Central memory CD4-positive, alpha-beta T cell (primary cell): ENCODE results near the gene GCNT4.
"Not testable (repeated sequence)": the region's sequence is repeated elsewhere in the genome, so short reads cannot be mapped to it uniquely, and the experiment has no call there.

Experiments used
- DNase-seq: peaks from one replicate; pipeline ENCODE4 v3.0.0; 2022
- total RNA-seq, 3 experiments: gene quantifications; one replicate each; lab custom pipeline; 2026; lab: John Stamatoyannopoulos, UW

GCNT4 gene, protein sequence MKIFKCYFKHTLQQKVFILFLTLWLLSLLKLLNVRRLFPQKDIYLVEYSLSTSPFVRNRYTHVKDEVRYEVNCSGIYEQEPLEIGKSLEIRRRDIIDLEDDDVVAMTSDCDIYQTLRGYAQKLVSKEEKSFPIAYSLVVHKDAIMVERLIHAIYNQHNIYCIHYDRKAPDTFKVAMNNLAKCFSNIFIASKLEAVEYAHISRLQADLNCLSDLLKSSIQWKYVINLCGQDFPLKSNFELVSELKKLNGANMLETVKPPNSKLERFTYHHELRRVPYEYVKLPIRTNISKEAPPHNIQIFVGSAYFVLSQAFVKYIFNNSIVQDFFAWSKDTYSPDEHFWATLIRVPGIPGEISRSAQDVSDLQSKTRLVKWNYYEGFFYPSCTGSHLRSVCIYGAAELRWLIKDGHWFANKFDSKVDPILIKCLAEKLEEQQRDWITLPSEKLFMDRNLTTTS
- total RNA-seq: 10.5 to 127 (median 81.2) reads per million in 3 experiments

GRCh38 chr5:75052192-75053053 is at the start of gene GCNT4:
Gene GCNT4 (minus strand): TSS chr5:75052558. CDS start chr5:75030037, 22,521 bp downstream.
- DNase-seq: peak; percentile 30

DNA sequence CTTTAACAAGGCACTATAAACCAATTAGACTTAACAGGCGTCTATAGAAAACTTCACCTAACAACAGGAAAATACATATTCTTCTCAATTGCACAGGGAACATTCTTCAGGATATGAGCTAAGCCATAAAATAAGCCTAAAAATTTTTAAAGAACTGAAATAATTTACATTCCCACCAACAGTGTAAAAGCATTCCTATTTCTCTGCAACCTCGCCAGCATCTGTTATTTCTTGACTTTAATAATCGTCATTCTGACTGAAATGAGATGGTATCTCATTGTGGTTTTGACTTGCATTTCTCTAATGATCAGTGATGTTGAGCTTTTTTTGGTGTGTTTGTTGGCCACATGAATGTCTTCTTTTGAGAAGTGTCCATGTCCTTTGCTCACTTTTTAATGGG is 43.6 kb upstream of the GCNT4 start:
- DNase-seq: not testable (repeated sequence)

DNA sequence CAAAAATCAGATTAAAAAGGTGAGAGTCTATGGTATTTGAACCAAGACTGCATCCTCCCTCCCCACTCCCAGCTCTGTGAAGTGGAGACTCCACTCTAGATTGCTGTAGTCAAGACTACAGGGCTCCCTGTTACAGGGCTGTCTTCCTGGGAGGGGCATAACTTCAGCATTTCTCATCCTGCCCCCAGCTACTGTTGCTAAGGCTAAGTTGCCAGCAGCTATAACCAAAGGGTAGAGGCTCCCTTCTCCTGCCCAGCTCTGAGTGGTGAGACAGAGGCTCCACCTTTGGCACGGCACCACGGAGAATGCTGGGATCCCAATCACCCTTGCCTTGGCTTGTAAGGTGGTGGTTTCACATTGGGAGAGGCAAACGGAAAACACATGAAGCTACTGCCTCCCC is 39.2 kb upstream of the GCNT4 start:
- no peak for DNase-seq

DNA sequence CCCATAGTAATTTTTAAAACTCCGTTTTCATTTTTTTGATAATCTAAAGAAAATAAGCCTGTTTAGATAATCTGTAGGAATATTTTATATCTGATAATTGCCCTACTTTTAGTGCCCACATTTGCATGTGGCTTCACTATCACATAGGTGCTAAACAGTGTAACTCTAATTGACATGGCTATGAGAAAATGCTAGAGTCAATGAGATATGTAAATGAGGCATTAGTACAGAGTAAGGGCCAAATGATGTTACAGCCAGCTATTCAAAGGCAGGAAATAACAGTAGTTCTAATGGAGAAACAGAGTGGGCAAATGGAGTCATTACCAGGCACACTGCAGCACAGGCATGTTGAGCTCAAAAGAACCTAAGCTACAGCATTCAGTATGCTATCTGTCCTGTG is 37.3 kb upstream of the GCNT4 start:
- DNase-seq: no peak

DNA sequence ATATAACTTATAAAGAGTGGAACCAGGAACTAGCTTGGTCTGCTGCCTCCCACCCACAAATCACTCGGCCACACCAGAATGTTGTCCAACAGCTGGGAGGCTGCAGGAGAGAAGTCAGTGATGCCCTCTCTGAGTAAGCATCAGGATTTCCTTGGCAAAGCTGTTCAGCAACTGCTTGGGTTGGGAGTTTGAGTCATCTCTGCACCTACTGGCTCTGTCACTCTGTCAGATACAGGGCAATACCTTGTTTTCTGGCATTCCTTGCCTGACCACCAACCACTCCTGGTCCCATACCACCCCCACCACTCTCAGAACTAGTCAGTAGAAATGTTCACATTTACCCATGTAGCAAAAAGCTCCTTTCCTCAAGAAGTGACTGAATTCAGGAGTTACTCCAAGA is 36.8 kb upstream of the GCNT4 start:
- no peak for DNase-seq

DNA sequence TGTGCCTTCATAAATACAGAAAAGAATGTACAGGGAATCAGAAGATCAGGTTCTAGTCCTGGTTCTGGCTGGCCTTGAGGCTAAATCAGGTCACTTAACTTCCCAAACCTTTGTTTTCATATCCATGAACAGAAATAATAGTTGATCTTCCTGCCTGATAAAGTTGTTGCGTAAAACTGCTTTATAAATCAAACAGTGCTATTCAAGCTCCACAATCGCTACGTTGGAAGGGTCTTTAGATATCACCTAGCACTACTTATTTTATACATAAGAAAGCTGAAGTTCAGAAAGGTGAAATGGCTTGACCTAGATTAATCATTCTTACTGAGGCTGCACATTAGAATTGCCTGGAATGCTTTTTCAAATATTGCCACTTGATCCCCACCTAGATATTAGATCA is 36.3 kb upstream of the GCNT4 start:
- no peak for DNase-seq

DNA sequence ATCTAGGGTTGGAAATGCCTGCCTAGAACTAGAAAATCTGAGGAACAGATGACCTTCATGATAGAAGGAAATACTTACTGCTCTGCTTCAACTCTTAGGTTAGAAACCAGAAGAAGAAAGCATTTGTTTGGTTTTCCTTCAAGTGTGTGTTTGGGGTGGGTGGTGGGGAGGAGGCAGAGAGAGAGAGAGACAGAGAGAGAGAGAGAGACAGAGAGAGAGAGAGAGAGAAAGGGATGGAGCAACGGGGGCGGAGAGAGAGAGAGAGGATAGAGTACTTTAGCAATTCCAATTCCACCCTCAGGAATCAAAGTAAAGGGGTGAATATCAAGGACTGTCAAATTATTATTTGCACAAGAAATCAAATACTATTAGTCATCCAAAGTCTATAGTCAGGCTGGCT is 29.2 kb upstream of the GCNT4 start:
- DNase-seq: no peak

GRCh38 chr5:75079346-75079745 is 27.0 kb upstream of the GCNT4 start:
- DNase-seq: not testable (repeated sequence)

DNA sequence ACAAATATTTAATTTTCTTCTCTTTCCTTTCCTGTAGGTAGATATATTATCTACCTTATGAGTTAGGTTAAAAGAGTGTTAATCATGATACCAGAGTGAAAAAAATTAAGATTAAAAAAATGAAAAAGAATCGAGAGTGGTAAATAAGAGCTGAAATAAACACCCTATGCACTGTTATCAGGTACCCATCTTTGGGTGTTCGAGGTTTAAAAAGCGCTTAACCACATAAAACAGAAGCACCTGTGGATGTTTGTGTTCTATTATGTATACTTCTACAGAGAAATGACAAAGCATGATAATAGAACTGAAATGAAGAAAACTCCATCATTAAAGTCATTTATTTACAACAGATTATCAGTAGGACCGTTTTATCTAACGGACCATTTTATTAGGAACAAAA is 25.7 kb upstream of the GCNT4 start:
- peak; percentile 65 for DNase-seq

GRCh38 chr5:75072061-75072460 is 19.7 kb upstream of the GCNT4 start:
- DNase-seq: no peak

- DNase-seq: no peak
Measured at GRCh38 chr5:75071100-75071499, 18.7 kb upstream of the GCNT4 start.

DNA sequence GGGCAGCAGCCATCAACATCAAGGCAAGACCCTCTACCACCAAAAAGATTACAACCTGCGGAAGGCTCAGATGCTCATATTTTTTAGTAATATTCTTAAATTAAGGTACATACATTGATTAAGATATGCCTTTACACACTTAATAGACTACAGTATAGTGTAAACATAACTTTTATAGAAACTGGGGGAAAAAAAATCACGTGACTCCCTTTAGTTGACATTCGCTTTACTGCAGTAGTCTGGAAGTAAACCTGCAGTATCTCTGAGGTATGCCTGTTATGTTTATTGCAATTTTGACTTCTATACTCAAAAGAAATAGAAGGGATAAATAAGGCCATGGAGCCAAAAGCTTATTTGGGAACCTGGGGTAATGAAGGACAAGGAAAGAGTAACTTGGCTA is 15.1 kb upstream of the GCNT4 start:
- no peak for DNase-seq

DNA sequence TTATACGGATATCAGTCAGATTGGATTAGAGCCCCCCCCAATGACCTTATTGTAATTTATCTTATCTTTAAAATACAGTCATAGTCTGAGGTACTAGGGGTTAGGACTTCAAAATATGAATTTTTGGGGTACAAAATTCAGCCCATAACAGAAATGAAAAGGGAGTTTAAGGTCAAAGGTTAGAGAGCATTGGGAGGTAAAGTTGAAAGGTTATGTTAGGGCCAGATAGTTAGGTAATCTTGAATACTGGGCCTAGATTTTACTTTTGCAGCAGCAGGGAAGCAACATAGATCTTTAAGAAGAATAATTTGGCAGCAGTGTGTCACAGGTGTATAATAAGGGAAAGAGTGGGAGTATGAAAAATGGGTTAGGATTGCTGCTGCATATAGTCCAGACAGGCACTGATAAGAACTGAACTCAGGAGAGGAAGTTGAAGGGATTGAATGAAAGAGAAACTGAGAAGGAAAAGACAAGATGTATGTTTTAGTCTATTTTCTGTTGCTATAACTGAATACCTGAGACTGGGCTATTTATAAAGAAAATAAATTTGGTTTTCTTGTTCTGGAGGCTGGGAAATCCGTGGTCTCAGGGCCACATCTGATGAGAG is 10.7 kb upstream of the GCNT4 start:
- DNase-seq: no peak

- peak; percentile 81 for DNase-seq
Measured at GRCh38 chr5:75059912-75060545, 7.7 kb upstream of the GCNT4 start.

- DNase-seq: no peak
Measured at GRCh38 chr5:75058986-75059535, 6.7 kb upstream of the GCNT4 start.

DNA sequence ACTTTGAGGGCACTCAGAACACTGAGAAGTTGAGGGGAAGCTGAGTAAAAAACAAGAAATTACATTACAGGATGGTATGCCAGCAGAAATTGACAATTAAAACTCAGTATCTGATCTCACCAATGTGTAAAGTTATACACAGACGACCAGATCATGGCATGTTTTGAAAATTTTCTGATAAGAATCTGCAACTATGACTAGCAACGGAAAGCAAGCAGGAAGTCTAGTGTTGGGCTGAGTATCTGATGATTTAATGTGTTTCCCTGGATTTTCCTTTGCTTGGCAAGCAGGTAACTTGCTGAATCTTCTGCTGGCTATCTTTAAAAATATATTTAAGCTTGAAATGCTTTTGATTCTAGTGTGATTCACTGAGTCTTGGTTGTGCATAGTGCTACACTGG is 5.2 kb upstream of the GCNT4 start:
- peak; percentile 50 for DNase-seq

GRCh38 chr5:75055727-75056144 is 3.4 kb upstream of the GCNT4 start:
- DNase-seq: no peak

- no peak for DNase-seq
Measured at GRCh38 chr5:75054134-75054930, 2.0 kb upstream of the GCNT4 start.

DNA sequence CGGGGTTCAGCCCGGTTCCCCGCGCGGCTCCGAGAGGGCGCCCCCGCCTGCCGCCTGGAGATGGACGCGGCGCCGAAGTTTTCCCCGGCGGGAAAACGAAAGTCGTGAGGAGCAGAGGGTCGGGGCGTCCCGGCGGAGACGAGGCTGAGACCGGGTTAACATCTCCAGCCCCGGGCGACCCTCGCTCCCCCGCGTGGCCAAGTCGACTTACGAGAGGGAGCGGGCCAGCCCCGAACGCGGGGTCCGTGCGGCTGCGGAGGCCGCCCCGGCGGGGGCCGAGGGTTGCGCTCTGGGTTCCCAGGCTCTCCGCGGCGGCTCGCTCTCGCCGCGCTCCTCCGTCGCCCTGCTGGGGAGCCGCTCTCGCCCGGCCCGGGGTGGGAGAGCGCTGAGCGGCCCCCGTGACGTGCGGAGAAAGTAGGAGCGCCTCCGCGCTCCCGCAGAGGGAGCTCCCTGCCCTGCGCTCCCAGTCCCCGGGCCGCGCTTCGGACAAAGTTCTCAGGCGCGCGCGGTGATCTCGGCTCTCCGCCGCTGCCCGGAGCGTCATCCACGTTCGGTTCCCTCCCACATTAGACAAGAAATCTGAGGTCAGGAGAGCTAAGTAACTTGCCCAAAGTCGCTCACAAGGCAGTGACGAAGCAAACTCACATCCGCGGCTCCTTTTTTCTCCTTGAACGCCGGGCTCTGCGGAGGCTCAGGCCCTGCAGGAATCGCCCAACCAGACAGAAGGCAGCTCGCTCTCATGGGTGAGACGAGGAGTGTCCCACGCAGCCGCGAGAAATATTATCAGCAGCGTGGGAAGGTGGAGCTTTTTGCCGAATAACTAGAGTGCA is 1.2 kb upstream of the GCNT4 start:
- DNase-seq: peak; percentile 67

DNA sequence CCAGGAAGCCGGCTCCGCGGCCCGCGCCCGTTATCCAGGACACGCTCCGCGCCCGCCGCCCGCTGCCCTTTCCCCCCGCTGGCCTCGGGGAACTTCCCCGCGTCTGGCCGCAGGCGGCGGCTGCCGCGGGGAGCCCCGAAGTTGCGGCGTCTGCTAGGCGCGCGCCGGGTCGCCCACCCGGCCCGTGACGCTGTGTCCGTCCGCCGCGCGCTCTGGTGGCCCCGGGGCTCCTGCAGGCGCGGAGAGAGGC is 621 bp upstream of the GCNT4 start:
- peak; percentile 36 for DNase-seq

- peak; percentile 33 for DNase-seq
Measured at GRCh38 chr5:75051217-75051751, 1.1 kb downstream of the GCNT4 start.
